Measurements from ENCODE around the gene BBIP1. TPM values are rescaled to one million over a fixed set of nuclear protein-coding genes. Genes with fewer than 3 reads are reported as not detected.

The BBIP1 gene
- total RNA-seq, 1 experiment from 2014 or later, result 16.7 TPM

GRCh38 chr10:110947061-110947595, 28.1 kb upstream of the BBIP1 start:
- Histone ChIP-seq H3K36me3 (ENCODE audit: control insufficient read depth, insufficient read depth, low read length) (no peaks in the 10 kb centered on the region), H3K4me3 (ENCODE audit: low read depth, low read length) (no peak overlapping the region), H3K4me1 (no peaks in the 10 kb centered on the region), H3K9me3 (no peaks in the 10 kb centered on the region), H3K27me3 (replicated peaks; ENCODE audit: control insufficient read depth, insufficient read depth, low read length) (no peaks in the 10 kb centered on the region)
- BruUV-seq (replicated peaks), result no TSS peak
- Mint-ChIP-seq H3K36me3 (ENCODE audit: insufficient read depth, unreplicated experiment) (peaks cover 9% of the 10 kb centered on the region), H3K4me3 (ENCODE audit: unreplicated experiment) (no peak overlapping the region), H3K9me3 (ENCODE audit: unreplicated experiment) (no peaks in the 10 kb centered on the region), H3K4me1 (ENCODE audit: low read depth, unreplicated experiment) (peaks cover 8% of the 10 kb centered on the region), H3K27me3 (ENCODE audit: insufficient read depth, unreplicated experiment) (no peaks in the 10 kb centered on the region), H3K27ac (ENCODE audit: unreplicated experiment) (no peak overlapping the region)
- ChIA-PET CTCF (no interaction called here), POLR2A (no interaction called here)
- intact Hi-C loops (cut with micrococcal nuclease; ENCODE audit: unreplicated experiment), result no loop called here
- TF ChIP-seq CTCF (IDR thresholded peaks at IDR 0.05; ENCODE audit: insufficient read depth in 1 of 2, low read depth in 1 of 2, low read length in 1 of 2, severe bottlenecking in 1 of 2, unreplicated experiment in 1 of 2), result no peak
- DNase-seq, result no peak

GRCh38 chr10:110946496-110946895, 27.5 kb upstream of the BBIP1 start:
- Mint-ChIP-seq H3K27me3 (ENCODE audit: insufficient read depth, unreplicated experiment) (no peaks in the 10 kb centered on the region), H3K27ac (ENCODE audit: unreplicated experiment) (no peak overlapping the region), H3K9me3 (ENCODE audit: unreplicated experiment) (no peaks in the 10 kb centered on the region), H3K4me1 (ENCODE audit: low read depth, unreplicated experiment) (peaks cover 8% of the 10 kb centered on the region), H3K36me3 (ENCODE audit: insufficient read depth, unreplicated experiment) (peaks cover 9% of the 10 kb centered on the region), H3K4me3 (ENCODE audit: unreplicated experiment) (no peak overlapping the region)
- ChIA-PET CTCF (no interaction called here), POLR2A (no interaction called here)
- no peak for TF ChIP-seq CTCF (IDR thresholded peaks at IDR 0.05; ENCODE audit: insufficient read depth in 1 of 2, low read depth in 1 of 2, low read length in 1 of 2, severe bottlenecking in 1 of 2, unreplicated experiment in 1 of 2)
- H3K36me3 ChIP-seq (ENCODE audit: control insufficient read depth, insufficient read depth, low read length), result no peaks in the 10 kb centered on the region
- H3K4me3 ChIP-seq (ENCODE audit: low read depth, low read length), result no peak overlapping the region
- intact Hi-C loops (cut with micrococcal nuclease; ENCODE audit: unreplicated experiment), result no loop called here
- no peaks in the 10 kb centered on the region for H3K4me1 ChIP-seq
- no peaks in the 10 kb centered on the region for H3K9me3 ChIP-seq
- no TSS peak for BruUV-seq (replicated peaks)
- no peak for DNase-seq
- H3K27me3 ChIP-seq (replicated peaks; ENCODE audit: control insufficient read depth, insufficient read depth, low read length), result no peaks in the 10 kb centered on the region

GRCh38 chr10:110944792-110945396, 25.9 kb upstream of the BBIP1 start:
- Histone ChIP-seq H3K9me3 (no peaks in the 10 kb centered on the region), H3K36me3 (ENCODE audit: control insufficient read depth, insufficient read depth, low read length) (no peaks in the 10 kb centered on the region), H3K4me1 (no peaks in the 10 kb centered on the region), H3K4me3 (ENCODE audit: low read depth, low read length) (no peak overlapping the region), H3K27me3 (replicated peaks; ENCODE audit: control insufficient read depth, insufficient read depth, low read length) (no peaks in the 10 kb centered on the region)
- Mint-ChIP-seq H3K36me3 (ENCODE audit: insufficient read depth, unreplicated experiment) (peaks cover 14% of the 10 kb centered on the region), H3K4me1 (ENCODE audit: low read depth, unreplicated experiment) (peaks cover 8% of the 10 kb centered on the region), H3K27me3 (ENCODE audit: insufficient read depth, unreplicated experiment) (no peaks in the 10 kb centered on the region), H3K27ac (ENCODE audit: unreplicated experiment) (no peak overlapping the region), H3K9me3 (ENCODE audit: unreplicated experiment) (no peaks in the 10 kb centered on the region), H3K4me3 (ENCODE audit: unreplicated experiment) (no peak overlapping the region)
- intact Hi-C loops (cut with micrococcal nuclease; ENCODE audit: unreplicated experiment), result no loop called here
- ChIA-PET CTCF (interaction anchor here (1.0 kb wide), 1 partner anchor 26 kb away, joined by 3 read pairs; the partner anchor contains the start of genes BBIP1 and SHOC2), POLR2A (no interaction called here)
- BruUV-seq (replicated peaks), result no TSS peak
- TF ChIP-seq CTCF (IDR thresholded peaks at IDR 0.05; ENCODE audit: insufficient read depth in 1 of 2, low read depth in 1 of 2, low read length in 1 of 2, severe bottlenecking in 1 of 2, unreplicated experiment in 1 of 2), result no peak
- no peak for DNase-seq

All from Caco-2 (cell line).